IPS-18c (cell line): ENCODE measurements around the gene RAD23A.
A peak's percentile ranks its signal among the peaks of the same experiment; 100 is the strongest.

Source experiments
- H3K4me3 ChIP-seq: 2 replicates; pipeline ENCODE4 v1.7.0; 2013; ENCODE audit warnings: low read depth, mild to moderate bottlenecking, low read length, moderate library complexity; ENCODE audit not compliant: insufficient read depth
- H3K9me3 ChIP-seq: one replicate; pipeline ENCODE4 v1.6.1; 2013; ENCODE audit warnings: mild to moderate bottlenecking, low read length, moderate library complexity; ENCODE audit not compliant: control insufficient read depth, insufficient read depth

RAD23A gene

GRCh38 chr19:12935071-12935470, 10.6 kb upstream of the RAD23A start:
- no peak overlapping the region for H3K4me3 ChIP-seq
- H3K9me3 ChIP-seq, result no peaks in the 10 kb centered on the region

GRCh38 chr19:12936582-12936981, 9.1 kb upstream of the RAD23A start:
- H3K4me3 ChIP-seq, result no peak overlapping the region
- no peaks in the 10 kb centered on the region for H3K9me3 ChIP-seq

GRCh38 chr19:12937093-12937926, 8.4 kb upstream of the RAD23A start:
- no peaks in the 10 kb centered on the region for H3K9me3 ChIP-seq
- peak overlapping the region; percentile 57 for H3K4me3 ChIP-seq

- Histone ChIP-seq H3K4me3 (peak within 1 kb of the TSS; percentile 99), H3K9me3 (no peaks in the 10 kb centered on the region)
These were observed 7.5 kb upstream of the RAD23A start, which contains the start of gene CALR for GRCh38 chr19:12937927-12938778. Gene CALR, plus strand, starts transcription at chr19:12938609. Its CDS starts 71 bp downstream, at chr19:12938680.

GRCh38 chr19:12938779-12939601, 6.7 kb upstream of the RAD23A start:
- H3K9me3 ChIP-seq, result no peaks in the 10 kb centered on the region
- peak overlapping the region; percentile 99 for H3K4me3 ChIP-seq

- Histone ChIP-seq H3K4me3 (peak overlapping the region; percentile 99), H3K9me3 (no peaks in the 10 kb centered on the region)
These were observed 5.7 kb upstream of the RAD23A start for GRCh38 chr19:12939975-12940423.

- Histone ChIP-seq H3K4me3 (no peak overlapping the region), H3K9me3 (no peaks in the 10 kb centered on the region)
These were observed 4.8 kb upstream of the RAD23A start for GRCh38 chr19:12940897-12941296.

- no peak overlapping the region for H3K4me3 ChIP-seq
- no peaks in the 10 kb centered on the region for H3K9me3 ChIP-seq
These were observed 2.1 kb upstream of the RAD23A start for GRCh38 chr19:12943437-12944044.

- no peak overlapping the region for H3K4me3 ChIP-seq
These were observed 1.5 kb upstream of the RAD23A start for GRCh38 chr19:12944104-12944674.

GRCh38 chr19:12946092-12946721, 545 bp downstream of the RAD23A start:
- H3K9me3 ChIP-seq, result no peaks in the 10 kb centered on the region
- H3K4me3 ChIP-seq, result peak overlapping the region; percentile 96

More at GRCh38 chr19:12944104-12944674, 1.5 kb upstream of the RAD23A start:
- H3K9me3 ChIP-seq, result no peaks in the 10 kb centered on the region

- peak overlapping the region; percentile 96 for H3K4me3 ChIP-seq
- H3K9me3 ChIP-seq, result no peaks in the 10 kb centered on the region
These were observed 1.3 kb downstream of the RAD23A start for GRCh38 chr19:12946731-12947496.

- Histone ChIP-seq H3K9me3 (no peaks in the 10 kb centered on the region), H3K4me3 (no peak overlapping the region)
These were observed 2.3 kb downstream of the RAD23A start for GRCh38 chr19:12947702-12948611.

GRCh38 chr19:12948612-12949362, 3.1 kb downstream of the RAD23A start:
- H3K4me3 ChIP-seq, result no peak overlapping the region
- no peaks in the 10 kb centered on the region for H3K9me3 ChIP-seq
